Panc1 (cell line): ENCODE data around the gene CPA3. TPM values are rescaled to one million over a fixed set of nuclear protein-coding genes. Genes with fewer than 3 reads are reported as not detected.

Experiments
- ATAC-seq: fragments of 200-7000 bp; cut with Tn5 transposase; 2 replicates; pipeline ENCODE4 v1.9.1; 2020; ENCODE audit warnings: mild to moderate bottlenecking, moderate library complexity
- BruUV-seq: library from RNA; stranded (reverse); fragments of 400-500 nt; replicated peaks from 2 replicates; lab custom pipeline; 2021; lab: Mats Ljungman, UMichigan
- CTCF ChIA-PET: fragments of 300-600 bp; sonication (Branson Sonifier 250); formaldehyde crosslinking; loops from one replicate; lab custom pipeline; 2022; ENCODE audit warnings: antibody characterized with exemption; lab: Charles Lee
- POLR2A ChIA-PET: fragments of 300-600 bp; sonication (Branson Sonifier 250); formaldehyde crosslinking; loops from one replicate; lab custom pipeline; 2022; ENCODE audit warnings: antibody characterized with exemption; lab: Charles Lee
- DNase-seq: peaks from one replicate; pipeline ENCODE4 v3.0.0-alpha.2; 2010; ENCODE audit warnings: low read depth, low spot score
- H3K27ac ChIP-seq: 2 replicates; pipeline ENCODE4 v1.5.1; 2011; ENCODE audit warnings: mild to moderate bottlenecking, low read length, inconsistent platforms
- H3K27me3 ChIP-seq: fragments of 200-500 bp; sonication (Bioruptor generic); 2 replicates; pipeline ENCODE4 v1.6.0; 2014; ENCODE audit warnings: low read length, inconsistent platforms; ENCODE audit not compliant: control insufficient read depth, insufficient read depth
- H3K36me3 ChIP-seq: fragments of 200-500 bp; sonication (Bioruptor generic); 2 replicates; pipeline ENCODE4 v1.5.1; 2014; ENCODE audit warnings: inconsistent platforms, mild to moderate bottlenecking, low read length, moderate library complexity; ENCODE audit not compliant: control insufficient read depth, insufficient read depth
- H3K4me1 ChIP-seq: 2 replicates; pipeline ENCODE4 v1.5.1; 2011; ENCODE audit warnings: inconsistent platforms, mild to moderate bottlenecking, low read length, moderate library complexity; ENCODE audit not compliant: control insufficient read depth, insufficient read depth
- H3K4me3 ChIP-seq, 2 experiments: 2 replicates each; pipeline ENCODE4 v1.5.1; 2011 to 2012; ENCODE audit warnings: low read depth in 2 of 2, low read length in 2 of 2, mild to moderate bottlenecking in 2 of 2, inconsistent platforms in 1 of 2, moderate library complexity in 1 of 2
- H3K9me3 ChIP-seq: fragments of 200-500 bp; sonication (Bioruptor generic); 2 replicates; pipeline ENCODE4 v1.5.1; 2014; ENCODE audit warnings: low read depth, mild to moderate bottlenecking, inconsistent platforms, low read length, moderate library complexity; ENCODE audit not compliant: control insufficient read depth, insufficient read depth
- POLR2AphosphoS5 ChIP-seq: IDR thresholded peaks from 2 replicates; pipeline ENCODE4 v1.6.1; 2012; ENCODE audit warnings: mild to moderate bottlenecking, low read depth, low read length, moderate library complexity
- SIN3A ChIP-seq: IDR thresholded peaks from 2 replicates; pipeline ENCODE4 v1.6.1; 2012; ENCODE audit warnings: low read depth, mild to moderate bottlenecking, low read length, moderate library complexity, borderline replicate concordance; ENCODE audit not compliant: insufficient read depth
- TCF7L2 ChIP-seq: IDR thresholded peaks from 2 replicates; pipeline ENCODE4 v1.6.1; 2011; ENCODE audit warnings: mild to moderate bottlenecking, low read depth, low read length, inconsistent platforms
- in situ Hi-C: cut with HindIII; loops from 2 replicates; pipeline ENCODE4 v1.10.0; 2016; ENCODE audit warnings: low sequenced_read_pairs, low pct_unique_long_range_greater_than_20kb
- intact Hi-C: fragments of 100-400 bp; cut with micrococcal nuclease; formaldehyde crosslinking; loops from one replicate; pipeline ENCODE4 v1.10.0; 2022; ENCODE audit not compliant: unreplicated experiment
- total RNA-seq: library from RNA; stranded (reverse); gene quantifications from one replicate; pipeline ENCODE4 v1.2.1, GENCODE V29; 2021; ENCODE audit not compliant: unreplicated experiment
- TF ChIP-seq, protein P1 (sequence below): fragments of 450-650 bp; IDR thresholded peaks from 2 replicates; pipeline ENCODE4 v1.5.1; 2017; ENCODE audit warnings: mild to moderate bottlenecking
- TF ChIP-seq, protein P2 (sequence below), 2 experiments: IDR thresholded peaks; 2 replicates each; pipeline ENCODE4 v1.6.1; 2011 to 2012; ENCODE audit warnings: low read depth in 2 of 2, control low read depth in 1 of 2, low read length in 1 of 2, mild to moderate bottlenecking in 1 of 2, moderate library complexity in 1 of 2; ENCODE audit not compliant: insufficient read depth in 1 of 2

Gene CPA3
- total RNA-seq, 1 experiment from 2014 or later, result not detected

DNA sequence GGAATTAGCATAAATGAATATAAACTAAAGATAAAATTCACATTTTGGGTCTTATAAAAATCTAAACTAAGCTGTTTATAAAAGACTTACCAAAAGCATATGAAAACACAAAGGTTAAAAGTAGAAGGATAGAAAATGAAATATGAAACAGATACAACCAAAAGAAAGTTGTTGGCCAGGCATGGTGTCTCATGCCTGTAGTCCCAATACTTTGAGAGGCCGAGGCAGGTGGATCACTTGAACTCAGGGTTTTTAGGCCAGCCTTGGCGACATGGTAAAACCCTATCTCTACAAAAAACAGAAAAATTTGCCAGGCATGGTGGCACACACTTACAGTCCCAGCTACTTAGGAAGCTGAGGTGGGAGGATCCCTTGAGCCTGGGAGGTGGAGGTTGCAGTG is 51.0 kb downstream of the CPA3 start:
- H3K4me3 ChIP-seq, result no peak overlapping the region
- POLR2A ChIA-PET, result interaction anchor here (0.7 kb wide), 1 partner anchor 267 kb away, joined by 3 read pairs; no protein-coding TSS in a partner anchor

DNA sequence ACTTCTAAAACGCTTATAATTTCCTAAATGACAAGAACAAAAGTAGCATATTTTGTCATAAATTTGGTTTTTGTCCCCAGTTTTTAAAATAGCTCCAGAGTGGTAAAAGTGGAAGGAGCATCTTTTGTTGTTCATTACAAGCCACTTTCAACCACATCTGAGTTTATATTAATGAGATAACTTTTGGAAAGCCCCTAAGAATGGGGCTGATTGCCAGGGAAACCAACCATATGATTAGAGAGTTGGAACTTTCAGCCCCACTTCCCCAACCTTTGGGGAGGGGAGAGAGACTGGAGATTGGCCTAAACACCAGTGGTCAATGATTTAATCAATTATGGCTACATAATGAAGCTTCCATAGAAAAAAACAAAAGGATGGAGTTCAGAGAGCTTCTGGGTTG is 57.4 kb downstream of the CPA3 start:
- peaks cover 10% of the 10 kb centered on the region for H3K27me3 ChIP-seq
- H3K4me1 ChIP-seq, result no peaks in the 10 kb centered on the region
- ATAC-seq, result no peak
- ChIA-PET POLR2A (interaction anchor here (0.7 kb wide), 1 partner anchor 295 kb away, joined by 3 read pairs; no protein-coding TSS in a partner anchor), CTCF (no interaction called here)
- intact Hi-C loops (no loop called here), in situ Hi-C loops (no loop called here)
- BruUV-seq, result no TSS peak
- TF ChIP-seq POLR2AphosphoS5 (no peak), SIN3A (no peak), TCF7L2 (no peak)
- TF ChIP-seq, protein P1, sequence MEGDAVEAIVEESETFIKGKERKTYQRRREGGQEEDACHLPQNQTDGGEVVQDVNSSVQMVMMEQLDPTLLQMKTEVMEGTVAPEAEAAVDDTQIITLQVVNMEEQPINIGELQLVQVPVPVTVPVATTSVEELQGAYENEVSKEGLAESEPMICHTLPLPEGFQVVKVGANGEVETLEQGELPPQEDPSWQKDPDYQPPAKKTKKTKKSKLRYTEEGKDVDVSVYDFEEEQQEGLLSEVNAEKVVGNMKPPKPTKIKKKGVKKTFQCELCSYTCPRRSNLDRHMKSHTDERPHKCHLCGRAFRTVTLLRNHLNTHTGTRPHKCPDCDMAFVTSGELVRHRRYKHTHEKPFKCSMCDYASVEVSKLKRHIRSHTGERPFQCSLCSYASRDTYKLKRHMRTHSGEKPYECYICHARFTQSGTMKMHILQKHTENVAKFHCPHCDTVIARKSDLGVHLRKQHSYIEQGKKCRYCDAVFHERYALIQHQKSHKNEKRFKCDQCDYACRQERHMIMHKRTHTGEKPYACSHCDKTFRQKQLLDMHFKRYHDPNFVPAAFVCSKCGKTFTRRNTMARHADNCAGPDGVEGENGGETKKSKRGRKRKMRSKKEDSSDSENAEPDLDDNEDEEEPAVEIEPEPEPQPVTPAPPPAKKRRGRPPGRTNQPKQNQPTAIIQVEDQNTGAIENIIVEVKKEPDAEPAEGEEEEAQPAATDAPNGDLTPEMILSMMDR, result no peak
- H3K27ac ChIP-seq, result no peak overlapping the region
- H3K36me3 ChIP-seq, result no peaks in the 10 kb centered on the region
- DNase-seq, result no peak
- H3K9me3 ChIP-seq, result no peaks in the 10 kb centered on the region
- H3K4me3 ChIP-seq, result no peak overlapping the region

More for the DNA sequence above, 51.0 kb downstream of the CPA3 start:
- Histone ChIP-seq H3K9me3 (no peaks in the 10 kb centered on the region), H3K4me1 (no peaks in the 10 kb centered on the region), H3K27ac (no peak overlapping the region), H3K27me3 (peaks cover 2% of the 10 kb centered on the region; the same call in 1 of the 2 replicates), H3K36me3 (no peaks in the 10 kb centered on the region)
- ATAC-seq, result no peak
- intact Hi-C loops, result no loop called here
- no TSS peak for BruUV-seq
- DNase-seq, result no peak
- CTCF ChIA-PET, result no interaction called here
- in situ Hi-C loops, result no loop called here
- TF ChIP-seq POLR2AphosphoS5 (no peak), SIN3A (no peak), TCF7L2 (no peak)
- TF ChIP-seq, protein P1, result no peak
- TF ChIP-seq, protein P2, sequence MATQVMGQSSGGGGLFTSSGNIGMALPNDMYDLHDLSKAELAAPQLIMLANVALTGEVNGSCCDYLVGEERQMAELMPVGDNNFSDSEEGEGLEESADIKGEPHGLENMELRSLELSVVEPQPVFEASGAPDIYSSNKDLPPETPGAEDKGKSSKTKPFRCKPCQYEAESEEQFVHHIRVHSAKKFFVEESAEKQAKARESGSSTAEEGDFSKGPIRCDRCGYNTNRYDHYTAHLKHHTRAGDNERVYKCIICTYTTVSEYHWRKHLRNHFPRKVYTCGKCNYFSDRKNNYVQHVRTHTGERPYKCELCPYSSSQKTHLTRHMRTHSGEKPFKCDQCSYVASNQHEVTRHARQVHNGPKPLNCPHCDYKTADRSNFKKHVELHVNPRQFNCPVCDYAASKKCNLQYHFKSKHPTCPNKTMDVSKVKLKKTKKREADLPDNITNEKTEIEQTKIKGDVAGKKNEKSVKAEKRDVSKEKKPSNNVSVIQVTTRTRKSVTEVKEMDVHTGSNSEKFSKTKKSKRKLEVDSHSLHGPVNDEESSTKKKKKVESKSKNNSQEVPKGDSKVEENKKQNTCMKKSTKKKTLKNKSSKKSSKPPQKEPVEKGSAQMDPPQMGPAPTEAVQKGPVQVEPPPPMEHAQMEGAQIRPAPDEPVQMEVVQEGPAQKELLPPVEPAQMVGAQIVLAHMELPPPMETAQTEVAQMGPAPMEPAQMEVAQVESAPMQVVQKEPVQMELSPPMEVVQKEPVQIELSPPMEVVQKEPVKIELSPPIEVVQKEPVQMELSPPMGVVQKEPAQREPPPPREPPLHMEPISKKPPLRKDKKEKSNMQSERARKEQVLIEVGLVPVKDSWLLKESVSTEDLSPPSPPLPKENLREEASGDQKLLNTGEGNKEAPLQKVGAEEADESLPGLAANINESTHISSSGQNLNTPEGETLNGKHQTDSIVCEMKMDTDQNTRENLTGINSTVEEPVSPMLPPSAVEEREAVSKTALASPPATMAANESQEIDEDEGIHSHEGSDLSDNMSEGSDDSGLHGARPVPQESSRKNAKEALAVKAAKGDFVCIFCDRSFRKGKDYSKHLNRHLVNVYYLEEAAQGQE (IDR thresholded peaks at IDR 0.05; ENCODE audit: insufficient read depth in 1 of 2, low read depth in 2 of 2, low read length in 1 of 2), result no peak
